NT2/D1 (cell line): ENCODE data around the gene OR2T11.

Source experiments
- YY1 ChIP-seq: IDR thresholded peaks from 2 replicates; pipeline ENCODE4 v1.6.1; 2011; ENCODE audit not compliant: insufficient read length, insufficient read depth
- ZNF274 ChIP-seq: IDR thresholded peaks from 2 replicates; pipeline ENCODE4 v1.6.1; 2011; ENCODE audit warnings: mild to moderate bottlenecking, low read depth, low read length

DNA sequence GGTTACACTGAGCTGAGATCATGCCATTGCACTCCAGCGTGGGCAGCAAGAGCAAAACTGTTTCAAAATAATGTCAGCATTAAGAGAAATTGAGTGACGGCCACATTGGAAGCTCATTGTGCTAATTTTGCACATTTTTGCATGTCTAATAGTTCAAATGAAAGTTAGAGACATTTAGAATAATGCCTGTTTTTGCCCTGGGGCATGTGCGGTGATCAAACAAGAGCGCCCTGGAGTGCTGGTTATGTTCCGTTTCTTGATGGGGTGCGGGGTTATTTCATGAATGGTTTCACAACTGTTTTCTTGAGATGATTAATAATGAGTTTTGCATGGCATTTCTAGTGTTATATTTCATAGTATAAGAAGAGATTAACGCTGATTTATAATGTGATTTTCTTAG lies 13.1 kb downstream of the OR2T11 start:
- TF ChIP-seq YY1 (no peak), ZNF274 (no peak)
